Measurements from ENCODE around the gene CCT3.
"Not testable (repeated sequence)": the region's sequence is repeated elsewhere in the genome, so short reads cannot be mapped to it uniquely, and the experiment has no call there.

Gene CCT3

DNA sequence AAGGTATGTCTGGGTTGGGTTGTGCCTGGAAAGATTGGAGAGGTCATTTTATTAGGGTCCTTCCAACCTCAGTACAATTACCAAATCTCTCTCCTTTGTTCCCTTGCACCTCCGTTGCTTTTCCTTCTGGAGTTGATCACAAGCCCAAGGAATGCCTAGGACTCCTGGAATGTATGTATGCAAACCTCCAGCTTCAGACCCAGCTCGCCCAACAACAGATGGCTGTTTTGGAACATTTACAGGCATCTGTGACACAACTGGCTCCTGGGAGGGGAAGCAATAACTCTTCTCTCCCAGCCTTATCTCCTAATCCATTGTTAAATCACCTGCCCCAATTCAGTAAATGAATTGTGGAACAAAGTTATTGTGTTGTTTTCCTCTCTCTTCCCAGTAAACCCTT, 8.5 kb upstream of the CCT3 start:
- DNase-seq (ENCODE audit: insufficient read length, low spot score) (no peak), FAIRE-seq (no peak)
- TF ChIP-seq, protein P1, sequence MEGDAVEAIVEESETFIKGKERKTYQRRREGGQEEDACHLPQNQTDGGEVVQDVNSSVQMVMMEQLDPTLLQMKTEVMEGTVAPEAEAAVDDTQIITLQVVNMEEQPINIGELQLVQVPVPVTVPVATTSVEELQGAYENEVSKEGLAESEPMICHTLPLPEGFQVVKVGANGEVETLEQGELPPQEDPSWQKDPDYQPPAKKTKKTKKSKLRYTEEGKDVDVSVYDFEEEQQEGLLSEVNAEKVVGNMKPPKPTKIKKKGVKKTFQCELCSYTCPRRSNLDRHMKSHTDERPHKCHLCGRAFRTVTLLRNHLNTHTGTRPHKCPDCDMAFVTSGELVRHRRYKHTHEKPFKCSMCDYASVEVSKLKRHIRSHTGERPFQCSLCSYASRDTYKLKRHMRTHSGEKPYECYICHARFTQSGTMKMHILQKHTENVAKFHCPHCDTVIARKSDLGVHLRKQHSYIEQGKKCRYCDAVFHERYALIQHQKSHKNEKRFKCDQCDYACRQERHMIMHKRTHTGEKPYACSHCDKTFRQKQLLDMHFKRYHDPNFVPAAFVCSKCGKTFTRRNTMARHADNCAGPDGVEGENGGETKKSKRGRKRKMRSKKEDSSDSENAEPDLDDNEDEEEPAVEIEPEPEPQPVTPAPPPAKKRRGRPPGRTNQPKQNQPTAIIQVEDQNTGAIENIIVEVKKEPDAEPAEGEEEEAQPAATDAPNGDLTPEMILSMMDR (IDR thresholded peaks at IDR 0.05; ENCODE audit: insufficient read depth, missing control alignments) = no peak

DNA sequence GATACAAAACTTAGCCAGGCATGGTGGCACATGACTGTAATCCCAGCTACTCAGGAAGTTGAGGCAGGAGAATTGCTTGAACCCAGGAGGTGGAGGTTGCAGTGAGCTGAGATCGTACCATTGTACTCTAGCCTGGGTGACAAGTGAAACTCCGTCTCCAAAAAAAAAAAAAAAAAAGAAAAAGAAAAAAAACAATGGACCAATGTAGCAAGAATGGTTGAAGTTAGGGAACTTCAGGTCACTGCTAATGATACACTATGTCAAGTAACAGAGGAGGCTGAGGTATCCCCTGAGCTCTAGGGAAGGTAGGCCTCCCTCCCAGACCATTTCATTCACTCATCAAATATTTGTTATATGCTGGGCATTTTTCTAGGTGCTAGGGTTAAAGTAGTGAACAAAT, 7.9 kb upstream of the CCT3 start:
- not testable (repeated sequence) for FAIRE-seq; DNase-seq (ENCODE audit: insufficient read length, low spot score)

DNA sequence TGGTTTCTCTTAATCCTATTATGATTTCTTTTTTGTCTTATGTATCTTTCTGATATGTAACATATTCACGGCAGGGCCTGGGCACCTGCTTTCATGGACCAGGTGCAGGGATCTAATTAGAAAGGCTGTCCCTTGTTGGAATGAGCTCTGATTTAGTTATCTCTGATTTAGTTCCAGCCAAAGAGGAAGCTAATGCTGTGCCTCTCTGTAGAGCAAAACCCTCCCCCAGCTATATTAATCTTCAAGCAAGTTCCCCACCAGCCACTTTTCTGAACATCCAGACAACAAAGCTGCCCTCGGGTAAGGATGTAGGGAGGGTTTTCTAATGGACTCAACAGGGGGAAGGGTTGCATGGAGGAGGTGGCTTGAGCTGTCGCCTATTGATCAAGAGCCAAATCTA, 6.3 kb upstream of the CCT3 start:
- TF ChIP-seq, protein P1 (IDR thresholded peaks at IDR 0.05; ENCODE audit: insufficient read depth, missing control alignments) = no peak
- FAIRE-seq (no peak), DNase-seq (ENCODE audit: insufficient read length, low spot score) (no peak)

DNA sequence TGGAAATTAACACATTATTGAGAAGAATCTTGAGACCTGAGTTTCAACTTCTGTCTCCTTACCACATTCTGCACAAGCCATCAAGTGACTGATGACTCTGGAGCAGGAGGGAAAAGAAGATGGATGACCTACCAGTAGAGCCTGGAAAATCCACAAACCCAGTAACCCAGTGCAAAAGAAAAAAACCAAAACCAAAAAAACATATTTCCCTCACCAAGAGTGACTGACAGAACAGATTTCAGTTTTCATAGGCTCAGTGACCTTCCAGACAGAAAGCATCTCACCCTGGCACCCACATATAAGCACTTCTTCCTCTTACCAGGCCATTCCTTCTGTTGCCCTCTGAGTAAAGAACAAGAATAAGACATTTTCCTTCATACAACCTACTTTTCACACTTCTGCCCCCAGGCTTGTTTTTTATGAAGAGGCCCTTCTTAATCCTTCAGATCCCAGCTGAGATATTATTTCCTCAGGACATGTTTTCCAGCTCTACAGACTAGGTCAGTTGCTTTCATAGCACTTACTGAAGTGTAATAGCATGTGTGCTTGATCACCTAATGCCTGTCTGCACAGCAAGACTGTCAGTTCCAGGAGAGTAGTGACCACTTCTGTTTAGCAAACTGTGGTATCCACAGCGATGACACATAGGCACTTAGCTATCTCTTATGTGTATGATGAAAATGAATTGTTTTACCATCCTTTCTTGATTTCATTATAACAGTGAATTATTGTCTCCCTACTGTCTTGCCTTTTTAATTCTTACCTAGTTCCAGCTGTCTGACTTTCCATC, 4.3 kb upstream of the CCT3 start:
- TF ChIP-seq, protein P1 (IDR thresholded peaks at IDR 0.05; ENCODE audit: insufficient read depth, missing control alignments) = no peak
- DNase-seq (ENCODE audit: insufficient read length, low spot score) = no peak
- FAIRE-seq = no peak

DNA sequence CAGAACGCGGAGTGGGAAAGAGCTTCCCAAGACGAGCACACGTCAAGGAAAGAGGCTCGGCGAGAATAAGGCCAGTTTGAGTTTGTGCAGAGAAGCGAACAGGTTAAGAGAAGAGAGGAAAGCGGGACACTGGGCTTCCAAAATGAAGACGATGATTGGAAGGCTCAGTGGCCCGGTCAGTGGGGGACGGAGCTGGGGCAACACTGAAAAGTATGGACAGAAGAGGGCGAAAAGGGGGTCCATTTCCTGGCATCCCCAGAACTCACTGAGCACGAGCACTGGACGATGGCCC, 258 bp downstream of the CCT3 start:
- DNase-seq (ENCODE audit: insufficient read length, low spot score) = no peak
- FAIRE-seq = no peak
- TF ChIP-seq, protein P1 (IDR thresholded peaks at IDR 0.05; ENCODE audit: insufficient read depth, missing control alignments) = no peak

DNA sequence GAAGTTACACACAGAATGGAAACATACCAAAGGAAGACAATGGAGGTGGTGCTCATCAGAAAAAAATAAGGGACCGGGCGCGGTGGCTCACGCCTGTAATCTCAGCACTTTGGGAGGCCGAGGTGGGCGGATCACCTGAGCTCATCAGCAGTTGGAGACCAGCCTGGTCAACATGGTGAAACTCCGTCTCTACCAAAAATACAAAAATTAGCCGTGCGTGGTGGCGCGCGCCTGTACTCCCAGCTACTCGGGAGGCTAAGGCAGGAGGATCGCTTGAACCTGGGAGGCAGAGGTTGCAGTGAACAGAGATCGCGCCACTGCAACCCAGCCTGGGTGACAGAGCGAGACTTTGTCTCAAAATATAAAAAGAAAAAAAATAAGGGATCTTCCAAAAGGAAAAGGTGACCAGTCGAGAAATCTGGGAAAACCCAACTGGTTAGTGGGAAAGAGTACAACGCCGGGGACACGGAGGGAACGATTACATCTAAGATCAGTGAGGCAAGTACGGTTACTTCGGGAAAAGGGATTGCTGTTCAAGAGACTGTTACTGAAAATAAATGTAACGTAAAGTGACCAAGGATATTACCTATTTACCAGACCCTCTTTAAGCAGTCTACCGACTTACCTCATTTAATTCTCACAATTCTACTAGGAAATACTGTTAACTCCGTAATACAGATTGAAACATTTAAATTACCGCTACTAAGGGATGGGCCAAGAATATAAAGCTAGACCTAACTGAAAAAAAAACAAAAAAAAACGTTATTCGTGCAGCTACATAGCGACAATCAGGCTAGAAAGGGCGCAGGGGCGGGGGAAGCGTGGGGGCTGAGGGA, 822 bp downstream of the CCT3 start:
- TF ChIP-seq, protein P1 (IDR thresholded peaks at IDR 0.05; ENCODE audit: insufficient read depth, missing control alignments) = no peak
- FAIRE-seq (no peak), DNase-seq (ENCODE audit: insufficient read length, low spot score) (no peak)

DNA sequence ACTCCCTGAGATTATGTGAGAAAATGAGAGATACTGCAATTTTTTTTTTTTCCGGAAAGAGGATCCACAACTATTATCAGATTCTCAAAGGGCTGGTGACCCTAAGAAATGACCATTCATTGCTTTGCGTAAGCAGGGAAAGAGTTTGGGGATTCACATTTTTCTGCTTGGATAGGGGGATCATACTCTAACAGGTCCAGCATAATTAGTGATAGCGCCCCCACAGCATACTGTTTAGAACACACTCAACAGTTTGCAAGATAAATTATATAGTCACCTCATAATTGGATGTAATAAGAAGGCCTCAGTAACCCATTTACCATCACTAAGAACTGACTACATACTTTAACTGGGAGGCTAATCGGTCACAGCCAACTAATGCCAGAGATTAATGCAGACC, 1.9 kb downstream of the CCT3 start:
- TF ChIP-seq, protein P1 (IDR thresholded peaks at IDR 0.05; ENCODE audit: insufficient read depth, missing control alignments) = peak; percentile 40
- DNase-seq (ENCODE audit: insufficient read length, low spot score) (no peak), FAIRE-seq (peak; percentile 58)

DNA sequence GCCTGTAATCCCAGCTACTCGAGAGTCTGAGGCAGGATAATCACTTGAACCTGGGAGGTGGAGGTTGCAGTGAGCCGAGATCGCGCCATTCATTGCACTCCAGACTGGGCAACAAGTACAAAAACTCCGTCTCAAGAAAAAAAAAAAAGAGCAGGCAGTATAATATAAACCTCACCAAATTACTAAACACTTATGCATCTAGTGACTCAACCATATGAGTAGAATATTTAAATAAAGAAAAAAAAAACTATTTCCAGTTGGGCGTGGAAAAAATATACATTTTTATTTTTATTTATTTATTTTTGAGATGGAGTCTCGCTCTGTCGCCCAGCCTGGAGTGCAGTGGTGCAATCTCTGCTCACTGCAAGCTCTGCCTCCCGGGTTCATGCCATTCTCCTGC, 14.9 kb downstream of the CCT3 start:
- FAIRE-seq; DNase-seq (ENCODE audit: insufficient read length, low spot score): not testable (repeated sequence)
